Vagina (tissue), 2 donors: ENCODE measurements around the gene MSI2. TPM values are rescaled to one million over a fixed set of nuclear protein-coding genes. Genes with fewer than 3 reads are reported as not detected.
"Not testable (repeated sequence)": the region's sequence is repeated elsewhere in the genome, so short reads cannot be mapped to it uniquely, and the experiment has no call there.

Source experiments
- DNase-seq, 2 donors: peaks; one replicate each; pipeline ENCODE4 v3.0.0-alpha.2; 2017; ENCODE audit errors: extremely low spot score in 2 of 2
- H3K27ac ChIP-seq: fragments of 200-600 bp; sonication (generic); one replicate; pipeline ENCODE4 v1.5.1; 2019
- H3K27me3 ChIP-seq: fragments of 200-600 bp; sonication (generic); one replicate; pipeline ENCODE4 v1.5.1; 2019
- H3K36me3 ChIP-seq, 2 donors: fragments of 200-600 bp; sonication (generic); one replicate each; pipeline ENCODE4 v1.5.1; 2017 to 2019
- H3K4me1 ChIP-seq: fragments of 200-600 bp; sonication (generic); one replicate; pipeline ENCODE4 v1.5.1; 2019
- H3K4me3 ChIP-seq, 2 donors: fragments of 200-600 bp; sonication (generic); 1 replicate in 1 of 2; 2 replicates in 1 of 2; pipeline ENCODE4 v1.5.1; 2016 to 2019
- H3K9me3 ChIP-seq: fragments of 200-600 bp; sonication (generic); one replicate; pipeline ENCODE4 v1.5.1; 2019
- CTCF ChIP-seq, 3 experiments: fragments of 450-650 bp in 2 of 3; fragments of 200-600 bp in 1 of 3; sonication (generic) in 1 of 3; IDR thresholded peaks; one replicate each; pipeline ENCODE4 v1.5.1; 2017 to 2019; ENCODE audit warnings: antibody characterized with exemption in 3 of 3, mild to moderate bottlenecking in 2 of 3, moderate library complexity in 2 of 3
- POLR2A ChIP-seq, 2 donors: fragments of 450-650 bp; IDR thresholded peaks; one replicate each; pipeline ENCODE4 v1.6.1; 2017; ENCODE audit warnings: antibody characterized with exemption in 2 of 2, mild to moderate bottlenecking in 2 of 2, moderate library complexity in 2 of 2
- POLR2AphosphoS5 ChIP-seq, 2 donors: sonication (generic); formaldehyde crosslinking; IDR thresholded peaks; one replicate each; pipeline ENCODE4 v1.9.0; 2017; ENCODE audit warnings: antibody characterized with exemption in 2 of 2, mild to moderate bottlenecking in 2 of 2, low read depth in 1 of 2; ENCODE audit not compliant: insufficient read depth in 1 of 2
- intact Hi-C: fragments of 100-400 bp; cut with DNase I; formaldehyde crosslinking; loops from one replicate; pipeline ENCODE4 v1.15.1; 2023
- total RNA-seq: library from RNA; depleted of rRNA; stranded (reverse); fragments of >200 nt; gene quantifications from one replicate; pipeline ENCODE4 v1.2.3, GENCODE V29; 2016

Gene MSI2
- total RNA-seq, 1 donor from 2014 or later = 27.3 TPM

GRCh38 chr17:57495771-57496170 lies 239.4 kb downstream of the MSI2 start:
- H3K9me3 ChIP-seq = no peaks in the 10 kb centered on the region
- H3K36me3 ChIP-seq = no peaks in the 10 kb centered on the region
- no peaks in the 10 kb centered on the region for H3K4me1 ChIP-seq
- no peaks in the 10 kb centered on the region for H3K27me3 ChIP-seq
- no peak for DNase-seq
- no peak overlapping the region for H3K27ac ChIP-seq
- TF ChIP-seq POLR2AphosphoS5 (IDR thresholded peaks at IDR 0.05; ENCODE audit: insufficient read depth in 1 of 2, low read depth in 1 of 2) = no peak
- no peak for TF ChIP-seq POLR2A (IDR thresholded peaks at IDR 0.05)
- no peak for TF ChIP-seq CTCF (IDR thresholded peaks at IDR 0.05)
- intact Hi-C loops = no loop called here
- no peak overlapping the region for H3K4me3 ChIP-seq

- TF ChIP-seq POLR2AphosphoS5 (IDR thresholded peaks at IDR 0.05; ENCODE audit: insufficient read depth in 1 of 2, low read depth in 1 of 2) = no peak
- no peak for TF ChIP-seq CTCF (IDR thresholded peaks at IDR 0.05)
- no peak for TF ChIP-seq POLR2A (IDR thresholded peaks at IDR 0.05)
- intact Hi-C loops = no loop called here
- no peak overlapping the region for H3K27ac ChIP-seq
- no peak overlapping the region for H3K4me3 ChIP-seq
- DNase-seq = no peak
- no peaks in the 10 kb centered on the region for H3K4me1 ChIP-seq
- H3K27me3 ChIP-seq = no peaks in the 10 kb centered on the region
- H3K9me3 ChIP-seq = no peaks in the 10 kb centered on the region
- no peaks in the 10 kb centered on the region for H3K36me3 ChIP-seq
Measured at GRCh38 chr17:57496382-57496781, 240.1 kb downstream of the MSI2 start.

GRCh38 chr17:57498443-57498842 lies 242.1 kb downstream of the MSI2 start:
- Histone ChIP-seq H3K27me3 (no peaks in the 10 kb centered on the region), H3K4me1 (no peaks in the 10 kb centered on the region), H3K4me3 (no peak overlapping the region), H3K36me3 (no peaks in the 10 kb centered on the region), H3K27ac (no peak overlapping the region), H3K9me3 (no peaks in the 10 kb centered on the region)
- no peak for DNase-seq
- intact Hi-C loops = no loop called here
- TF ChIP-seq POLR2AphosphoS5 (IDR thresholded peaks at IDR 0.05; ENCODE audit: insufficient read depth in 1 of 2, low read depth in 1 of 2) = no peak
- no peak for TF ChIP-seq POLR2A (IDR thresholded peaks at IDR 0.05)
- TF ChIP-seq CTCF (IDR thresholded peaks at IDR 0.05) = no peak

- intact Hi-C loops, H3K4me1 ChIP-seq: not testable (repeated sequence)
Measured at GRCh38 chr17:57499221-57499620, 242.9 kb downstream of the MSI2 start.

GRCh38 chr17:57499648-57500049 lies 243.3 kb downstream of the MSI2 start:
- H3K27ac ChIP-seq = no peak overlapping the region
- H3K27me3 ChIP-seq = no peaks in the 10 kb centered on the region
- TF ChIP-seq POLR2A (IDR thresholded peaks at IDR 0.05) (no peak), POLR2AphosphoS5 (IDR thresholded peaks at IDR 0.05; ENCODE audit: insufficient read depth in 1 of 2, low read depth in 1 of 2) (no peak), CTCF (IDR thresholded peaks at IDR 0.05) (no peak)
- no peak overlapping the region for H3K4me3 ChIP-seq
- H3K9me3 ChIP-seq = no peaks in the 10 kb centered on the region
- no peak for DNase-seq
- intact Hi-C loops = no loop called here
- H3K4me1 ChIP-seq = no peaks in the 10 kb centered on the region
- no peaks in the 10 kb centered on the region for H3K36me3 ChIP-seq

More at GRCh38 chr17:57499221-57499620, 242.9 kb downstream of the MSI2 start:
- H3K9me3 ChIP-seq, DNase-seq, H3K27ac ChIP-seq, H3K36me3 ChIP-seq, H3K4me3 ChIP-seq, H3K27me3 ChIP-seq: not testable (repeated sequence)

- H3K27me3 ChIP-seq = no peaks in the 10 kb centered on the region
- no peaks in the 10 kb centered on the region for H3K4me1 ChIP-seq
- no peaks in the 10 kb centered on the region for H3K36me3 ChIP-seq
- no peak overlapping the region for H3K4me3 ChIP-seq
- intact Hi-C loops = no loop called here
- no peak overlapping the region for H3K27ac ChIP-seq
- no peak for DNase-seq
- TF ChIP-seq POLR2AphosphoS5 (IDR thresholded peaks at IDR 0.05; ENCODE audit: insufficient read depth in 1 of 2, low read depth in 1 of 2) (no peak), POLR2A (IDR thresholded peaks at IDR 0.05) (no peak), CTCF (IDR thresholded peaks at IDR 0.05) (no peak)
- H3K9me3 ChIP-seq = no peaks in the 10 kb centered on the region
Measured at GRCh38 chr17:57501016-57501415, 244.7 kb downstream of the MSI2 start.
